Measurements from ENCODE around the gene AGBL2. TPM values are rescaled to one million over a fixed set of nuclear protein-coding genes. Genes with fewer than 3 reads are reported as not detected.
A peak's percentile ranks its signal among the peaks of the same experiment; 100 is the strongest.

AGBL2 gene
- polyA plus RNA-seq, 1 experiment, result 2.2 TPM

DNA sequence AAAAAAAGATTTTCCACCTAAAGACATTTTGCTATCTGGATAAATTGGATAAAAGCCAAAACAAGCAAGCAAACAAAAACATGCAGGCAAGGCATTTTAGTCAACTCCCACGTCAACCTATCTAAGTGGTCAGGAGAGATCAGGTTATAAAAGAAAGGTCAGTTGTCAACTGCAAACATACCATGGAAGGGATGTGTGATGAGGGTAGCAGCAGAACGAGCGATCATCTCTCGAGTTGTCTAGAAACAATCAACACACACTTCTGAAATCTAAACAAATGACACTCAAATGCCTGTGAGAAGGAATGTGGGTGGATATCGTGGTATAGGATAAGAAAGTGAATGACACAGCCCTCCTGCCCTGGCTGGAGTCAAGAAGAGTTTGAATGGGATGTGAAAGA is 83.7 kb downstream of the AGBL2 start:
- no peak overlapping the region for H3K27ac ChIP-seq (ENCODE audit: low read depth, low read length)
- no peaks in the 10 kb centered on the region for H3K9me3 ChIP-seq (ENCODE audit: control insufficient read depth, insufficient read depth, low read length)
- H3K27me3 ChIP-seq (ENCODE audit: control insufficient read depth, insufficient read depth, low read length), result no peaks in the 10 kb centered on the region
- POLR2A ChIA-PET, result no interaction called here
- H3K4me3 ChIP-seq (ENCODE audit: low read depth, low read length), result no peak overlapping the region
- CTCF ChIA-PET, result no interaction called here
- TF ChIP-seq, protein P1, sequence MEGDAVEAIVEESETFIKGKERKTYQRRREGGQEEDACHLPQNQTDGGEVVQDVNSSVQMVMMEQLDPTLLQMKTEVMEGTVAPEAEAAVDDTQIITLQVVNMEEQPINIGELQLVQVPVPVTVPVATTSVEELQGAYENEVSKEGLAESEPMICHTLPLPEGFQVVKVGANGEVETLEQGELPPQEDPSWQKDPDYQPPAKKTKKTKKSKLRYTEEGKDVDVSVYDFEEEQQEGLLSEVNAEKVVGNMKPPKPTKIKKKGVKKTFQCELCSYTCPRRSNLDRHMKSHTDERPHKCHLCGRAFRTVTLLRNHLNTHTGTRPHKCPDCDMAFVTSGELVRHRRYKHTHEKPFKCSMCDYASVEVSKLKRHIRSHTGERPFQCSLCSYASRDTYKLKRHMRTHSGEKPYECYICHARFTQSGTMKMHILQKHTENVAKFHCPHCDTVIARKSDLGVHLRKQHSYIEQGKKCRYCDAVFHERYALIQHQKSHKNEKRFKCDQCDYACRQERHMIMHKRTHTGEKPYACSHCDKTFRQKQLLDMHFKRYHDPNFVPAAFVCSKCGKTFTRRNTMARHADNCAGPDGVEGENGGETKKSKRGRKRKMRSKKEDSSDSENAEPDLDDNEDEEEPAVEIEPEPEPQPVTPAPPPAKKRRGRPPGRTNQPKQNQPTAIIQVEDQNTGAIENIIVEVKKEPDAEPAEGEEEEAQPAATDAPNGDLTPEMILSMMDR (IDR thresholded peaks at IDR 0.05; ENCODE audit: low read depth, low read length), result no peak
- DNase-seq (ENCODE audit: low read depth, low spot score), result no peak

DNA sequence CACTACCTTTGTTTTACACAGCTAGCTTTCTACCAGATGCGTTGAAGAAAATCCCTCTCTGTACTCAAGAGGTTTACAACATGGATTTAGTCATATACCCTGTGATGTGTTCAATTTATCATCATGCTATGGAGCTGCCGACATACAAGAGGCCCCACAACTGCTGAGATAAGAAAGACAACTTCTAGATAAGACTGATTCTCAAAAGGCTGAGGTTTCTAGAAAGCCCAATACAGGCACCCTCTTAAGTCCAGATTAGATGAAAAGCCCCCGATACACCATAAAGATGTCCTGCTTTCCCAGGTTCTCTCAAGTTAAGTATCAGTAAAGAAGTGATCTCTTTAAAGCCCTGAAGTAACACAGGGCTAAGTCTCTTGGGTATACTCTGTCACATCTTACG is 87.1 kb downstream of the AGBL2 start:
- no peaks in the 10 kb centered on the region for H3K9me3 ChIP-seq (ENCODE audit: control insufficient read depth, insufficient read depth, low read length)
- no peak overlapping the region for H3K4me3 ChIP-seq (ENCODE audit: low read depth, low read length)
- H3K27ac ChIP-seq (ENCODE audit: low read depth, low read length), result no peak overlapping the region
- POLR2A ChIA-PET, result no interaction called here
- CTCF ChIA-PET, result interaction anchor here (0.6 to 1.8 kb wide), 2 partner anchors 11 to 189 kb away, joined by 5 to 7 read pairs; no protein-coding TSS in a partner anchor
- TF ChIP-seq, protein P1 (IDR thresholded peaks at IDR 0.05; ENCODE audit: low read depth, low read length), result no peak
- DNase-seq (ENCODE audit: low read depth, low spot score), result no peak
- no peaks in the 10 kb centered on the region for H3K27me3 ChIP-seq (ENCODE audit: control insufficient read depth, insufficient read depth, low read length)

DNA sequence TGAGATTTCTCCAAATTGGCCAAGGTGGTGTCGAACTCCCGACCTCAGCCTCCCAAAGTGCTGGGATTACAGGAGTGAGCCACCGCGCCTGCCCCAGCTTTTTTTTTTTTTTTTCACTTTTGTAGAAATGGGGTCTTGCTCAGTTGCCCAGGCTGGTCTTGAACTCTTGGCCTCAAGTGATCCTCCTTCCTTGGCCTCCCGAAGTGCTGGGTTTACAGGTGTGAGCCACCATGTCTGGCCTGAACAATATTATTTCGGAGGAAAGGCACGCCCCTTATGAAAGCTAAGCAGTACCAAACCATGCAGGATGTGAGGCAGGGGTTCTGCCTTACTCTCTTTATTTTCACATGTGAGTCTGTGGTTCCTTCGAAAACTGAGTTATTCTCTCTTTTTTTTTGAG is 88.9 kb downstream of the AGBL2 start:
- Histone ChIP-seq H3K27me3 (ENCODE audit: control insufficient read depth, insufficient read depth, low read length) (no peaks in the 10 kb centered on the region), H3K27ac (ENCODE audit: low read depth, low read length) (no peak overlapping the region), H3K4me3 (ENCODE audit: low read depth, low read length) (no peak overlapping the region), H3K9me3 (ENCODE audit: control insufficient read depth, insufficient read depth, low read length) (no peaks in the 10 kb centered on the region)
- TF ChIP-seq, protein P1 (IDR thresholded peaks at IDR 0.05; ENCODE audit: low read depth, low read length), result no peak
- DNase-seq (ENCODE audit: low read depth, low spot score), result no peak
- ChIA-PET POLR2A (no interaction called here), CTCF (interaction anchor here (1.3 kb wide), 1 partner anchor 9 kb away, joined by 4 read pairs; no protein-coding TSS in a partner anchor)

DNA sequence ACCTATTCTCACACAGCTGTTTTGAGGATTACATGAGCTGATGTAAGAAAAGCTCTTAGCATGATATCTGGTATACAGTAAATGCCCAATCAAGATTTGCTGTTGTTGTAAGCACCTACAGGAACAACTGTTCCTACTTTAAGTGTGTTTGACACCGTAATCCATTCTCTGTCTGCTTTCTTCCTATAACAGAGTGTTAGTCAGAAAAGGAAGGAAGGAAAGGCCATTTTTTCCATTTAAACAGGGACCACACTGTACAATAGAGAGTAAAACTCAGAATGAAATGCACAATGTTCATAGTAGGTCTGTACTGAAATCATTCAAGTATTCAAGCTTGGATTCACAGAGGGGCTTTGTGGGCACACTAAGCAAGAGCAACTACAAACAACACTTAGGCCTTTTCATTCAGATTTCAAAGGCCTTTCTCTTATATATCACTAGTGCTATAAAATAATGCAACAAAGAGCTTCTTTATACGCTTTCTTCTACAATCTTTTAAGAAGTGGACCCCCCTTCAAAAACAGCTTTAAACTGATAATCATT is 94.3 kb downstream of the AGBL2 start:
- no peaks in the 10 kb centered on the region for H3K27me3 ChIP-seq (ENCODE audit: control insufficient read depth, insufficient read depth, low read length)
- no peak for DNase-seq (ENCODE audit: low read depth, low spot score)
- H3K9me3 ChIP-seq (ENCODE audit: control insufficient read depth, insufficient read depth, low read length), result no peaks in the 10 kb centered on the region
- no peak overlapping the region for H3K4me3 ChIP-seq (ENCODE audit: low read depth, low read length)
- H3K27ac ChIP-seq (ENCODE audit: low read depth, low read length), result no peak overlapping the region
- ChIA-PET POLR2A (no interaction called here), CTCF (interaction anchor here (0.8 to 1.2 kb wide), 2 partner anchors 103 to 247 kb away, joined by 3 to 6 read pairs; no protein-coding TSS in a partner anchor)
- TF ChIP-seq, protein P1 (IDR thresholded peaks at IDR 0.05; ENCODE audit: low read depth, low read length), result no peak

DNA sequence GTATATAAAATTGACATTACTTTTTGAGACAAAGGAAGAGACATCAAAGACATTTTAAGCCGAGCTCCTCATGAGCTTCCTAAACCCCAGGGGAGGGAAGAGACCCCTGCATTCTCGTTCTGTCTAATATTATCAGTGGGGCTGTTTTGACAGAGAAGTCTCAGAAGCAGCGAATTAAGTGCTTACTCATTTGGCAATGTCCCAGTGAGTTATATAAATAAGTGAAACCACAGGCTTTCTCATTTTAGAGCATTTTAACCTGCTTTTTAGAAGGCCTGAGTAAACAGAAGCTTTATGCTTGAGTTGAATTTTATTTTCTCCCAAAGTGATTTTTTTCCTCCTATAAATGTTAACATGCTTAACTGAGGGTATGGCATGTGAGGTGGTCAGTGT is 97.8 kb downstream of the AGBL2 start:
- no peak overlapping the region for H3K4me3 ChIP-seq (ENCODE audit: low read depth, low read length)
- POLR2A ChIA-PET, result interaction anchor here (0.8 to 1.3 kb wide), 2 partner anchors 9 to 218 kb away, joined by 3 to 5 read pairs; no protein-coding TSS in a partner anchor
- peak; percentile 44 for DNase-seq (ENCODE audit: low read depth, low spot score)
- no peaks in the 10 kb centered on the region for H3K27me3 ChIP-seq (ENCODE audit: control insufficient read depth, insufficient read depth, low read length)
- TF ChIP-seq, protein P1 (IDR thresholded peaks at IDR 0.05; ENCODE audit: low read depth, low read length), result no peak
- no peaks in the 10 kb centered on the region for H3K9me3 ChIP-seq (ENCODE audit: control insufficient read depth, insufficient read depth, low read length)
- H3K27ac ChIP-seq (ENCODE audit: low read depth, low read length), result no peak overlapping the region
- CTCF ChIA-PET, result interaction anchor here (0.6 to 4.3 kb wide), 15 partner anchors 9 to 244 kb away, joined by 3 to 39 read pairs (median 6); partner anchors contain the start of genes CELF1, KBTBD4 and NDUFS3
